ENCODE data around the gene CNTNAP2. TPM values are rescaled to one million over a fixed set of nuclear protein-coding genes. Genes with fewer than 3 reads are reported as not detected.

The CNTNAP2 gene
- total and polyA plus RNA-seq, 2 of the 8 experiments (the other 6 are each of a cell fraction or from before 2014, with no cell fraction given), result 27.9 to 71.0 TPM

GRCh38 chr7:148127374-148127773 lies 2010.8 kb downstream of the CNTNAP2 start (continued):
- TF ChIP-seq RAD21 (IDR thresholded peaks at IDR 0.05 in 1 of 2, conservative IDR thresholded peaks at IDR 0.05 in 1 of 2; ENCODE audit: low read depth in 2 of 2, low read length in 2 of 2) (no peak), CBX8 (IDR thresholded peaks at IDR 0.05; ENCODE audit: borderline replicate concordance, low read depth, low read length) (no peak), SIX5 (IDR thresholded peaks at IDR 0.05; ENCODE audit: low read depth, low read length) (no peak)
- TF ChIP-seq, protein P1, sequence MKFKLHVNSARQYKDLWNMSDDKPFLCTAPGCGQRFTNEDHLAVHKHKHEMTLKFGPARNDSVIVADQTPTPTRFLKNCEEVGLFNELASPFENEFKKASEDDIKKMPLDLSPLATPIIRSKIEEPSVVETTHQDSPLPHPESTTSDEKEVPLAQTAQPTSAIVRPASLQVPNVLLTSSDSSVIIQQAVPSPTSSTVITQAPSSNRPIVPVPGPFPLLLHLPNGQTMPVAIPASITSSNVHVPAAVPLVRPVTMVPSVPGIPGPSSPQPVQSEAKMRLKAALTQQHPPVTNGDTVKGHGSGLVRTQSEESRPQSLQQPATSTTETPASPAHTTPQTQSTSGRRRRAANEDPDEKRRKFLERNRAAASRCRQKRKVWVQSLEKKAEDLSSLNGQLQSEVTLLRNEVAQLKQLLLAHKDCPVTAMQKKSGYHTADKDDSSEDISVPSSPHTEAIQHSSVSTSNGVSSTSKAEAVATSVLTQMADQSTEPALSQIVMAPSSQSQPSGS (IDR thresholded peaks at IDR 0.05; ENCODE audit: low read length), result no peak
